Ishikawa (cell line): ENCODE data around the gene GLIPR1L1.

Source experiments
- CEBPB ChIP-seq: IDR thresholded peaks from 2 replicates; pipeline ENCODE4 v1.6.1; 2012
- CREB1 ChIP-seq: IDR thresholded peaks from 2 replicates; pipeline ENCODE4 v1.6.1; 2012; ENCODE audit warnings: low read depth
- EGR1 ChIP-seq: IDR thresholded peaks from 2 replicates; pipeline ENCODE4 v1.6.1; 2012
- EP300 ChIP-seq: IDR thresholded peaks from 2 replicates; pipeline ENCODE4 v1.6.1; 2012; ENCODE audit warnings: borderline replicate concordance
- FOXM1 ChIP-seq: IDR thresholded peaks from 2 replicates; pipeline ENCODE4 v1.6.1; 2012; ENCODE audit warnings: low read depth, borderline replicate concordance
- MAX ChIP-seq: IDR thresholded peaks from 2 replicates; pipeline ENCODE4 v1.6.1; 2012
- NFIC ChIP-seq: IDR thresholded peaks from 2 replicates; pipeline ENCODE4 v1.6.1; 2012
- RAD21 ChIP-seq: IDR thresholded peaks from 2 replicates; pipeline ENCODE4 v1.6.1; 2012; ENCODE audit warnings: low read depth
- REST ChIP-seq: IDR thresholded peaks from 2 replicates; pipeline ENCODE4 v1.6.1; 2012; ENCODE audit warnings: low read depth, mild to moderate bottlenecking
- TAF1 ChIP-seq: IDR thresholded peaks from 2 replicates; pipeline ENCODE4 v1.6.1; 2012; ENCODE audit warnings: low read depth, mild to moderate bottlenecking
- TCF12 ChIP-seq: IDR thresholded peaks from 2 replicates; pipeline ENCODE4 v1.6.1; 2012; ENCODE audit warnings: low read depth
- TEAD4 ChIP-seq: IDR thresholded peaks from 2 replicates; pipeline ENCODE4 v1.6.1; 2012
- USF1 ChIP-seq: IDR thresholded peaks from 2 replicates; pipeline ENCODE4 v1.6.1; 2012
- YY1 ChIP-seq: IDR thresholded peaks from 2 replicates; pipeline ENCODE4 v1.6.1; 2012; ENCODE audit warnings: low read depth
- ZBTB7A ChIP-seq: IDR thresholded peaks from 2 replicates; pipeline ENCODE4 v1.6.1; 2012; ENCODE audit warnings: low read depth

Gene GLIPR1L1

GRCh38 chr12:75390156-75390898 lies 55.9 kb downstream of the GLIPR1L1 start:
- no peak for TF ChIP-seq TAF1
- TF ChIP-seq REST, result no peak
- TF ChIP-seq MAX, result no peak
- TF ChIP-seq TCF12, result no peak
- TF ChIP-seq CEBPB, result no peak
- TF ChIP-seq USF1, result no peak
- no peak for TF ChIP-seq FOXM1
- no peak for TF ChIP-seq TEAD4
- TF ChIP-seq ZBTB7A, result no peak
- no peak for TF ChIP-seq RAD21
- TF ChIP-seq EP300, result no peak
- no peak for TF ChIP-seq NFIC
- TF ChIP-seq EGR1, result no peak
- TF ChIP-seq YY1, result no peak
- no peak for TF ChIP-seq CREB1

GRCh38 chr12:75390899-75391538 lies 56.5 kb downstream of the GLIPR1L1 start, which contains the start of gene GLIPR1L2:
Gene GLIPR1L2, plus strand, starts transcription at chr12:75391089. Its CDS starts 28 bp downstream, at chr12:75391117.
- TF ChIP-seq FOXM1, result 0 out of 2 replicates have a peak, but pooled peaks have one; percentile 35
- peak; percentile 80 for TF ChIP-seq TAF1
- TF ChIP-seq ZBTB7A, result no peak
- TF ChIP-seq TEAD4, result 0 out of 2 replicates have a peak, but pooled peaks have one; percentile 39
- 0 out of 2 replicates have a peak, but pooled peaks have one; percentile 22 for TF ChIP-seq NFIC
- TF ChIP-seq TCF12, result peak; percentile 53; the same call in 1 of the 2 replicates
- peak; percentile 69 for TF ChIP-seq MAX
- no peak; the same call in 1 of the 2 replicates for TF ChIP-seq CEBPB
- no peak for TF ChIP-seq EGR1
- TF ChIP-seq YY1, result peak; percentile 71; the same call in 1 of the 2 replicates
- no peak for TF ChIP-seq REST
- peak; percentile 57; the same call in 1 of the 2 replicates for TF ChIP-seq RAD21
- 0 out of 2 replicates have a peak, but pooled peaks have one; percentile 36 for TF ChIP-seq USF1
- peak; percentile 19; the same call in 1 of the 2 replicates for TF ChIP-seq EP300
- no peak for TF ChIP-seq CREB1

- no peak for TF ChIP-seq MAX
- no peak for TF ChIP-seq NFIC
- TF ChIP-seq YY1, result no peak
- TF ChIP-seq RAD21, result no peak
- TF ChIP-seq FOXM1, result no peak
- no peak for TF ChIP-seq EGR1
- TF ChIP-seq TAF1, result no peak
- no peak for TF ChIP-seq ZBTB7A
- TF ChIP-seq TEAD4, result no peak
- no peak for TF ChIP-seq USF1
- no peak for TF ChIP-seq CREB1
These were observed 69.8 kb downstream of the GLIPR1L1 start for GRCh38 chr12:75404231-75404630.

- TF ChIP-seq TEAD4, result no peak
- no peak for TF ChIP-seq CREB1
- TF ChIP-seq EP300, result no peak
- TF ChIP-seq YY1, result no peak
- no peak for TF ChIP-seq ZBTB7A
- TF ChIP-seq REST, result no peak
- no peak for TF ChIP-seq USF1
- no peak for TF ChIP-seq TAF1
- TF ChIP-seq CEBPB, result no peak
- no peak for TF ChIP-seq FOXM1
- TF ChIP-seq TCF12, result no peak
- TF ChIP-seq RAD21, result no peak
- no peak for TF ChIP-seq EGR1
- no peak for TF ChIP-seq NFIC
- TF ChIP-seq MAX, result no peak
These were observed 73.2 kb downstream of the GLIPR1L1 start for GRCh38 chr12:75407683-75408082.
